Lung microvascular endothelial cell (primary cell): ENCODE data around the gene ZNF778. TPM values are rescaled to one million over a fixed set of nuclear protein-coding genes. Genes with fewer than 3 reads are reported as not detected.
"Not testable (repeated sequence)": the region's sequence is repeated elsewhere in the genome, so short reads cannot be mapped to it uniquely, and the experiment has no call there.

Experiments used
- DNase-seq, 2 donors: peaks; one replicate each; pipeline versions ENCODE4 v3.0.0 to v3.0.0-alpha.2; 2010; ENCODE audit warnings: low read depth in 2 of 2
- total RNA-seq: library from RNA; depleted of rRNA; stranded (reverse); fragments of >200 nt; gene quantifications from 2 replicates; pipeline ENCODE4 v1.2.1, GENCODE V29; 2014

The ZNF778 gene
- total RNA-seq, 1 donor from 2014 or later, result 8.7 TPM

DNA sequence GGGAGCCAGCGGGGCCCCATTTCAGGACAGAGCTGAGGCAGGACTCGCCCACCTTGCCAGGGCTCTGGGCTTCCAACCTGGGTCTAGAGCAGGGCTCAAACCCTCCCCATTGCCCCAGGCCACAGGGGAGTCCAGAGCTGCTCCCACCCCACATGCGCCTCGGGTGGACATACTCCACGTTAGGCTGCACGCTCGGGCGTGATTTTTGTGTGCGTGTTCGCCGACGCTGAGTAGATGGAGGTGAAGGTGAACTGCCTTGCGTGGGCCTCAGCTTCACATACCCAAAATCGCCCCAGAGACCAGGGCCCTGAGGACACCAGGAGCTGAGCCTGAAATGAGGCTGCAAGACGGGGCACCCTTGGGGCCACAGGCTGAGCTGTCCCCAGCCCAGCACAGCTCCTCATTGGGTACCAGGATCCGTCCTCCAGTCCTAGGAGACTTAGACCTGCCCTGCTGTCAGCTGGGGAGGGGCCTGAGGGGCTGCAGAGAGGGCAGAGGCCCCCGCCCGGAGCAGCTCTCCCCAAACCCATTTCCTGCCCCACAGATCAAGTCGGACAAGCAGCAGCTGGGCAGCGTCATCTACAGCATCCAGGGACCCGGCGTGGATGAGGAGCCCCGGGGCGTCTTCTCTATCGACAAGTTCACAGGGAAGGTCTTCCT lies 37.7 kb upstream of the ZNF778 start:
- no peak for DNase-seq

DNA sequence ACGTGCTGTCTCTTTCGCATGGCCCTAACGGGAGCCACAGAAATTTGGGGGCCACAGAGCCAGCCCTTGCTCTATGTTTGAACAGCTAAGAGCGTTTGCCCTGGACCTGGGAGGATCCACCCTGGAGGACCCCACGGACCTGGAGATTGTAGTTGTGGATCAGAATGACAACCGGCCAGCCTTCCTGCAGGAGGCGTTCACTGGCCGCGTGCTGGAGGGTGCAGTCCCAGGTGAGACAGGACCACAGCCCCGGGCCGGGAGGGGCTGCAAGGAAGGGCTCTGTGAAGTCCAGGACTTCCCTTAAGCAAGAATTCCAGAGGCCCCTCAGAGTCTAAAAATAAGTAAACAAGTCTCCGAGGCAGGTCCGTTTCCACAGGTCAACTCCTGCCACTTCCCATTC lies 34.0 kb upstream of the ZNF778 start:
- no peak for DNase-seq

DNA sequence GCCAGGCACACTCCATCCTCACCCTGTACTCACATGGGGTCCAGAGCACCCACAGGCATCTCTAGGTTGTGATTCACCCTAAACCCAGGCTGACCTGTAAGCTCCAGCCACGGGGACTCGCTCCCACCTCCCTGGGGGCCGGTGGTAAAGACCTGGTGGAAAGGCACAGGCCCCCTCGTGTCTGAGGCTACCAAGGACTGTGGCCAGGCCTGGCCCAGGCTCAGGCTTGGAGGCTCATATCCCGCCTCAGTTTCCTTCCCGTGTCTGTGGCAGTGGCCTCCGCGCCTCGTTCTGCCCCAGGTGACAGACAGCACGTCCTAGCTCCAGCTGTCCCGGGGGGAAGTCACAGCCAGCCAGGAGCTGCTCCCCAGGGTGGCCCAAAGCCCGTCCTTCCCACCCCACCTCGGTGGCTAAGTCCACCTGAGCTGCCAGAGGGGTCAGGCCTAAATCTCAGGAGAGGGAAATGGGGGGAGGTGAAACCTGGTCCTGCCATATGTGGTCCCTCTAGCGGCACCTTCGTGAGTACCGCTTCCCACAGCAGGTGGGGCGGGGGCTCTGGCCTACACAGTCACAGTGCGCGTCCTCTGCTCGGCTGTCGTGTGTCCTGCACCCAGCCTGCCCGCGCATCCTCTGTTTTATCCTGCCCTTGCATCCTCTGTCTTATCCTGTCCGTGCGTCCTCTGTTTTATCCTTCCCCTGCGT lies 33.4 kb upstream of the ZNF778 start:
- DNase-seq, result no peak

DNA sequence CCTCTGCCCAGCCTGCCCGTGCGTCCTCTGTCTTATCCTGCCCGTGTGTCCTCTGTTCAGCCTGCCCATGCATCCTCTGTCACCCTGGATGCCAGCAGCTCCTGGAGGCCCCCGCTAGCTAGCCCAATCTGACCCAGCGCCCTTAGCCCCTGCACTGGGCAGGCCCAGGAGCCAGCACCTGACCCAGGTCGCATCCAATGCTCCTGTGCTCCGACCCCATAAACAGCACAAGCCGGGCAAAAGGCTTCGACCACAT lies 32.9 kb upstream of the ZNF778 start:
- DNase-seq, result no peak

DNA sequence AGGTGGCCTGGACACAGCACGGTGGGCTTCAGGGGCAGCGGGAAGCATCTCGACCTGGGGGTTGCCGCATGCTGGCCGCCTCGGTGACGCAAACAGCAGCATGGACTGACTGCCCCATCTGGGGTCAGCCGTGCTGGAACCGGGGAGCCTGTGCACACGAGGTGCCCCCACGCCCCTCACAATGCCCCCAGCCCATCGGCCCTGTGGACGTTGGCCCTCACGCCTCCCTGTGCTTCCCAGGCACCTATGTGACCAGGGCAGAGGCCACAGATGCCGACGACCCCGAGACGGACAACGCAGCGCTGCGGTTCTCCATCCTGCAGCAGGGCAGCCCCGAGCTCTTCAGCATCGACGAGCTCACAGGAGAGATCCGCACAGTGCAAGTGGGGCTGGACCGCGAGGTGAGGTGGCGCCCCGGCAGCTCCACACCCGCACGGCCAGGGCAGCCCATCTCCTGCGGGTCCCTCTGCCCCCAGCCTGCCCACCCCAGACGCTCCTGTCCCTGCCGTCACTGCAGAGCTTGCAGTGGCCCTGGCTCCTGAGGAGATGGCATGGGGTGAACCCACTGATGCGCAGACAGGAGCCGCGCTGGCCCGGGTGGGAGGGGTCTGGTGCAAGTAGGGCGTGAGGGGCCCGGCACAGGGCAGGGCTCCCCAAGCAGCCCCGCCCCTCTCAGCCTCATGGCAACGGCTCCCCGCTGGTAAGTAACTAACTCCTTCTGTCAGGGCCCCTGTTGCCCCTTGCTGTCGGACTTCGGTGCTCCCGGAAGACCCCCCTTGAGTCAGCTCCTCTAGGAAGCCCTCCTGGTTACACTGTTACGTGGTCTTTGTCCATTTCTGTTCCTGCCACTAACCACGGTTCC lies 32.3 kb upstream of the ZNF778 start:
- DNase-seq, result no peak

DNA sequence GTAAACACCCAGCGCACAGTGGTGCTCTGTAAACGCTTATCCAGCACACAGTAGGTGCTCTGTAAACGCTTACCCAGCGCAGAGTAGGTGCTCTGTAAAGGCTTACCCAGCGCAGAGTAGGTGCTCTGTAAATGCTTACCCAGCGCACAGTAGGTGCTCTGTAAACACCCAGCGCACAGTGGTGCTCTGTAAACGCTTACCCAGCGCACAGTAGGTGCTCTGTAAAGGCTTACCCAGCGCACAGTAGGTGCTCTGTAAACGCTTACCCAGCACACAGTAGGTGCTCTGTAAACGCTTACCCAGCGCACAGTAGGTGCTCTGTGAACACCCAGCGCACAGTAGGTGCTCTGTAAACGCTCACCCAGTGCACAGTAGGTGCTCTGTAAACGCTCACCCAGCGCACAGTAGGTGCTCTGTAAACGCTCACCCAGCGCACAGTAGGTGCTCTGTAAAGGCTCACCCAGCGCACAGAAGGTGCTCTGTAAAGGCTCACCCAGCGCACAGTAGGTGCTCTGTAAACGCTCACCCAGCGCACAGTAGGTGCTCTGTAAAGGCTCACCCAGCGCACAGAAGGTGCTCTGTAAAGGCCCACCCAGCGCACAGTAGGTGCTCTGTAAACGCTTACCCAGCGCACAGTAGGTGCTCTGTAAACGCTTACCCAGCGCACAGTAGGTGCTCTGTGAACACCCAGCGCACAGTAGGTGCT lies 31.5 kb upstream of the ZNF778 start:
- DNase-seq, result not testable (repeated sequence)

DNA sequence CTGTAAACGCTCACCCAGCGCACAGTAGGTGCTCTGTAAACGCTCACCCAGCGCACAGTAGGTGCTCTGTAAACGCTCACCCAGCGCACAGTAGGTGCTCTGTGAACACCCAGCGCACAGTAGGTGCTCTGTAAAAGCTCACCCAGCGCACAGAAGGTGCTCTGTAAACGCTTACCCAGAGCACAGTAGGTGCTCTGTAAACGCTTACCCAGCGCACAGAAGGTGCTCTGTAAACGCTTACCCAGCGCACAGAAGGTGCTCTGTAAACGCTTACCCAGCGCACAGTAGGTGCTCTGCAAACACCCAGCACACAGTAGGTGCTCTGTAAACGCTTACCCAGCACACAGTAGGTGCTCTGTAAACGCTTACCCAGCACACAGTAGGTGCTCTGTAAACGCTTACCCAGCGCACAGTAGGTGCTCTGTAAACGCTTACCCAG lies 30.9 kb upstream of the ZNF778 start:
- not testable (repeated sequence) for DNase-seq

DNA sequence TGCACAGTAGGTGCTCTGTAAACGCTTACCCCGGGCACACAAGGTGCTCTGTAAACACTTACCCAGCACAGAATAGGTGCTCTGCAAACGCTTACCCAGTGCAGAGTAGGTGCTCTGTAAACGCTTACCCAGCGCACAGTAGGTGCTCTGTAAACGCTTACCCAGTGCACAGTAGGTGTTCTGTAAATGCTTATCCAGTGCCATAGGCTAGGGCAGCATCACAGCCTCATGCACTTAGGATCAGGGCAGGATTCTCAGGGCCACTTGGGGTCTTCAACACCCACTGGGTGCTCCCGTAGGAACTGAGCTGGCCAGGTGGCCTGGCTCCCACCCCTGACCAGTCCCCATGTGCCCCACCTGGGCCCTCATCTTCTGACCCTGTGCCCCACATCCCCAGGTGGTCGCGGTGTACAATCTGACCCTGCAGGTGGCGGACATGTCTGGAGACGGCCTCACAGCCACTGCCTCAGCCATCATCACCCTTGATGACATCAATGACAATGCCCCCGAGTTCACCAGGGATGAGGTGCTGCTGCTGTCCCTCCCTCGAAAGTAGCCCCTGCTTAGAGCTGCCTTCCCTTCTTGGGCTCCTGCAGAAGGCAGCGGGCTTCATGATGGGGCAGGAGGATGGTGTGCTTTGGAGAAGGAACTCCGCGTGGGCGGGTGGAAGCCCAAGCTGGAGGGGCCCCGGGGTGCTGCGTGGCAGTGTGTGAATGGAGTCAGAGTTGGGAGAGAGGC lies 30.3 kb upstream of the ZNF778 start:
- DNase-seq, result no peak

DNA sequence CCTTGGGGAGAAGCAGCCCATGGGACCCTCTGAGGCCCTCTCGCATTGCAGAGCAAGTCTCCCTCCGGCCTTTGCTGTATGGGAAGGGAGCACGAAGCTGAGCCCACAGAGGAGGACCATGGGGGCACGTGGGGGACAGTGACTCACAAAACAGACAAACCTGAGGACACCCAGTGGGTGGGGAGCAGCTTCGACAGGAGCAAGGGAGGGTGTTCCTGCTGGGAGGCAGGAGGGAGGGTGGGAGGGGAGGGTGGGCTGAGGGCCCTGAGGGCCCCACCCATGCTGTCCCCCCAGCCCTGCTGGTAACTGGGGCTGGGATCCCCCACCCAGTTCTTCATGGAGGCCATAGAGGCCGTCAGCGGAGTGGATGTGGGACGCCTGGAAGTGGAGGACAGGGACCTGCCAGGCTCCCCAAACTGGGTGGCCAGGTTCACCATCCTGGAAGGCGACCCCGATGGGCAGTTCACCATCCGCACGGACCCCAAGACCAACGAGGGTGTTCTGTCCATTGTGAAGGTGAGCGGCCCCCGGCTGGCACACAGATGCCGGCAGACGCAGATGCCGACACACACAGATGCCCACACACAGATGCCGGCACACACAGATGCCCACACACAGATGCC lies 29.6 kb upstream of the ZNF778 start:
- DNase-seq, result no peak

DNA sequence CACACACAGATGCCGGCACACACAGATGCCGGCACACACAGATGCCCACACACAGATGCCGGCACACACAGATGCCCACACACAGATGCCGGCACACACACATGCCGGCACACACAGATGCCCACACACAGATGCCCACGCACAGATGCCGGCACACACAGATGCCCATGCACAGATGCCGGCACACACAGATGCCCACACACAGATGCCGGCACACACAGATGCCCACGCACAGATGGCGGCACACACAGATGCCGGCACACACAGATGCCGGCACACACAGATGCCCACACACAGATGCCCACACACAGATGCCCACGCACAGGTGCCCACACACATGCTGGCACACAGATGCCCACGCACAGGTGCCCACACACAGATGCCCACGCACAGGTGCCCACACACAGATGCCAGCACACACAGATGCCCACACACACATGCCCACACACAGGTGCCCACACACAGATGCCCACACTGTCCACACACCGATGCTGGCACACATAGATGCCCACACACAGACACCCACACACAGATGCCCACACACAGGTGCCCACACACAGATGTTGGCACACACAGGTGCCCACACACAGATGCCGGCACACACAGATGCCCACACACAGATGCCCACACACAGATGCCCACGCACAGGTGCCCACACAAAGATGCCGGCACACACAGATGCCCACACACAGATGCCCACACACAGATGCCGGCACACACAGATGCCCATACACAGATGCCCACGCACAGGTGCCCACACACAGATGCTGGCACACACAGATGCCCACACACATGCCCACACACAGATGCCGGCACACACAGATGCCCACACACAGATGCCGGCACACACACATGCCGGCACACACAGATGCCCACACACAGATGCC lies 28.8 kb upstream of the ZNF778 start:
- not testable (repeated sequence) for DNase-seq

DNA sequence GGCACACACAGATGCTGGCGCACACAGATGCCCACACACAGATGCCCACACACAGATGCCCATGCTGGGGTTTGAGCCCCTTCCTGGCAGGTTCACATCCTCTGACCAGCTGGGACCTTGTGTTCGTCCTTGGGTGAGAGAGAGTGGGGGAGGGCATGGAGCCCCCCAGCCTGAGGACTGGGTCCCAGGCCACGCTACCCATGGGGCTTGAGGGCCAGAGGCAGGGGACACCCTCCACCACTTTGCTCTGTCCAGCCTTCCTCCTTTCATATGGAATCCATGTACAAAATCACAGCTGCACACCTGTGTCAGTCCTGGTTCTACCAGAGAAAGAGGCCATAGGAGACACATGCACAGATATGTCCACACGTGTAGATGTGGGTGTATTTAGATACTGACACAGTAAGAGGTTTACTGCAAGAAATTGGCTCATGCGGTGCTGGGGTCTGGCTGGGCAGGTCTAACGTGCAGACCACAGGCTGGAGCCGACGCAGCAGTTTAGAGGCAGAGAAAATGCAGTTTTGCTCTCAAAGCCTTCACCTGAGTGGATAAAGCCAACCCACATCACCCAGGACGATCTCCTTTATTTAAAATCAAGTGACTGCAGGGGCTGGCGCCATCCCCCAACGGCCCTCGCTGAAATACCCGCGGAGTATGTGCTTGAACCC lies 28.0 kb upstream of the ZNF778 start:
- DNase-seq, result no peak

DNA sequence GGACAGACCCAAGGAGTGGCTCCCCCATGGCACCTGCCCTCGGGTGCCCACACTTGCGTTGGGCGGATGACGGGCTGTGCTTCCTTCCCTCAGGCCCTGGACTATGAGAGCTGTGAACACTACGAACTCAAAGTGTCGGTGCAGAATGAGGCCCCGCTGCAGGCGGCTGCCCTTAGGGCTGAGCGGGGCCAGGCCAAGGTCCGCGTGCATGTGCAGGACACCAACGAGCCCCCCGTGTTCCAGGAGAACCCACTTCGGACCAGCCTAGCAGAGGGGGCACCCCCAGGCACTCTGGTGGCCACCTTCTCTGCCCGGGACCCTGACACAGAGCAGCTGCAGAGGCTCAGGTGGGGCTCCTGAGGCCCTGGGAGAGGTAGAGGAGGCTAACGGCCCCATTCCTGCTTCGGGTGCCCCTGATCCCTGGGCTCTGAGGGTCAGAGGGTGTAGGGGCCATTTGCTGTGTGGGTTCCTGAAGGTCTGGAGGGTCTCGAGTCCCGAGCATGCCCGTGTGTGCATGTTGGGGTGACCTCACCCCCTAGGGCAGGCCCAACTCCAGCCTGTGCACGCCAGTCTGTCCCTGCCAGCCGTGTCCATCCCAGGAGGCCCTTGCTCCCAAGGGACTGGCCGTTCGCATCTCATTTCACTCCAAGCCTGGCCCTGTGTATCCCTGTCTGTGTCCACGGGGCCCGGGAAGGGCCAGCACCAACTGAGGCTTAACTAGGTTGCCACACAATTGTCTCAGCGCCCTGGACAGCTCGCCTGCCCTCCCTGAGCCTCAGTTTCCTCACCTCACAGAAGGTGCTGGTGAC lies 27.1 kb upstream of the ZNF778 start:
- DNase-seq, result no peak

DNA sequence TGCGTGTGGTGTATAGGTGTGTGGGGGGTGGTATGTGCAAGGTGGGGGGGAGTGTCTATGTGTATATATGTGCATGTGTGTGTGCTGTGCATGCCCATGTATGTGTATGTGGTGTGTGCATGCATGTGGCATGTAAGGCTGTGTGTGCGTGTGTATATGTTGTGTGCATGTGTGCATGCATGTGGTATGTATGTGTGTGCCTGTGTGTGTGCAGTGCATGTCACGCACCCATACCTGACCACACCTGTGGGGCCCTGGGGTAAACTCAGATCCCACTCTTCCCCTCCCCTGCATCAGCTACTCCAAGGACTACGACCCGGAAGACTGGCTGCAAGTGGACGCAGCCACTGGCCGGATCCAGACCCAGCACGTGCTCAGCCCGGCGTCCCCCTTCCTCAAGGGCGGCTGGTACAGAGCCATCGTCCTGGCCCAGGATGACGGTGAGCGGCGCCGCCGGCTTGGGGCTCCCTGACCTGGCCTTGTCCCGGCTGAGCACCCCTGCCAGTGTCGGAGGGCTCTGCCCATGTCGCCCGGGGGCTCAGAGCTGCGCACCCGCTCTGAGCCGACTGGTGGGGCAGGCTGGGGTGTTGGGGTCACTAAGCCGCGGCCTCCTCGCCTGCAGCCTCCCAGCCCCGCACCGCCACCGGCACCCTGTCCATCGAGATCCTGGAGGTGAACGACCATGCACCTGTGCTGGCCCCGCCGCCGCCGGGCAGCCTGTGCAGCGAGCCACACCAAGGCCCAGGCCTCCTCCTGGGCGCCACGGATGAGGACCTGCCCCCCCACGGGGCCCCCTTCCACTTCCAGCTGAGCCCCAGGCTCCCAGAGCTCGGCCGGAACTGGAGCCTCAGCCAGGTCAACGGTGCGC lies 26.2 kb upstream of the ZNF778 start:
- no peak for DNase-seq

DNA sequence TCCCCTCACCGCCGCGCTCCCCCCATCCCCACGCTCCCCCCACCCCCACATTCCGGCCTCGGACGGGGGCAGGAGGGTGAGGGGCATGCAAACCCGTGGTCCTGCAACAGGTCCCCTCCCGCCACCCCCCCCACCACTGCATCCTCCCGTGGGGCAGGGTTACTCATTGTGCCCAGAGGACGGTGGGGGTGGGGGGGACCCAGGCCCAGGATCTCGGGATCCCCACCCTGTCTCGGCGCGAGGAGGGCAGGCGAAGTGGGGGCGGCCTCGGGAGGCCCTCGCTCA lies 25.7 kb upstream of the ZNF778 start:
- DNase-seq, result no peak

DNA sequence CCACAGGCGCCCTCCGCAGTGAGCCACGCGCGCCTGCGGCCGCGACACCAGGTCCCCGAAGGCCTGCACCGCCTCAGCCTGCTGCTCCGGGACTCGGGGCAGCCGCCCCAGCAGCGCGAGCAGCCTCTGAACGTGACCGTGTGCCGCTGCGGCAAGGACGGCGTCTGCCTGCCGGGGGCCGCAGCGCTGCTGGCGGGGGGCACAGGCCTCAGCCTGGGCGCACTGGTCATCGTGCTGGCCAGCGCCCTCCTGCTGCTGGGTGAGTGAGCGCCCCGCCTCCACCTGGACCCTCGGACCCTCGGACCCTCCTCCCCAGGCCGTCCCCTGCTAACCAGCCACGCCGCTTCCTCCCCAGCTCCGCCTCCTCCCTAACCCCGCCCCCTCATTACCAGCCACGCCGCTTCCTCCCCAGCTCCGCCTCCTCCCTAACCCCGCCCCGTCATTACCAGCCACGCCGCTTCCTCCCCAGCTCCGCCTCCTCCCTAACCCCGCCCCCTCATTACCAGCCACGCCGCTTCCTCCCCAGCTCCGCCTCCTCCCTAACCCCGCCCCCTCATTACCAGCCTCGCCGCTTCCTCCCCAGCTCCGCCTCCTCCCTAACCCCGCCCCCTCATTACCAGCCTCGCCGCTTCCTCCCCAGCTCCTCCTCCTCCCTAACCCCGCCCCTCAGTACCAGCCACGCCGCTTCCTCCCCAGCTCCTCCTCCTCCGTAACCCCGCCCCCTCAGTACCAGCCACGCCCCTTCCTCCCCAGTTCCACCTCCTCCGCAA lies 25.1 kb upstream of the ZNF778 start:
- DNase-seq, result peak; percentile 94 to 96

DNA sequence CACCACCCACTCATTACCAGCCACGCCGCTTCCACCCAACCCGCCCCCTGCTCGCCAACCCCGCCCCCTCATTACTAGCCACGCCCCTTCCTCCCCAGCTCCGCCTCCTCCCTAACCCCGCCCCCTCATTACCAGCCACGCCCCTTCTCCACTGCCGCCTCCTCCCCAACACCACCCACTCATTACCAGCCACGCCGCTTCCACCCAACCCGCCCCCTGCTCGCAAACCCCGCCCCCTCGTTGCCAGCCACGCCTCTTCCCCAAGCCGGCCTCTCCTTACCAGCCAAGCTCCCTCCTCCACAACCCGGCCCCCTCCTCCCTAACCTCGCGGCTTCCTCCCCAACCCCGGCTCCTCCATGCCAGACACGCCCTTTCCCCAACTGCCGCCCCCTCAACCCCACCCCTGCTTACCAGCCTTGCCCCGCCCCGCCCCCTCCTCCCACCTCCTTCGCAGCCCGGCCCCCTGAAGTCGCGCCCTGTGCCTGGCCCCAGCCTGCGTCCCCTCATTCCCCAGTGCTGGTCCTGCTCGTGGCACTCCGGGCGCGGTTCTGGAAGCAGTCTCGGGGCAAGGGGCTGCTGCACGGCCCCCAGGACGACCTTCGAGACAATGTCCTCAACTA lies 24.4 kb upstream of the ZNF778 start:
- no peak for DNase-seq
